HK-2 (cell line): ENCODE results near the gene HSD3B7.
A peak's percentile ranks its signal among the peaks of the same experiment; 100 is the strongest.

Source experiments
- DNase-seq: peaks from one replicate; pipeline ENCODE4 v3.0.0-alpha.2; 2018; ENCODE audit not compliant: unreplicated experiment

The HSD3B7 gene

DNA sequence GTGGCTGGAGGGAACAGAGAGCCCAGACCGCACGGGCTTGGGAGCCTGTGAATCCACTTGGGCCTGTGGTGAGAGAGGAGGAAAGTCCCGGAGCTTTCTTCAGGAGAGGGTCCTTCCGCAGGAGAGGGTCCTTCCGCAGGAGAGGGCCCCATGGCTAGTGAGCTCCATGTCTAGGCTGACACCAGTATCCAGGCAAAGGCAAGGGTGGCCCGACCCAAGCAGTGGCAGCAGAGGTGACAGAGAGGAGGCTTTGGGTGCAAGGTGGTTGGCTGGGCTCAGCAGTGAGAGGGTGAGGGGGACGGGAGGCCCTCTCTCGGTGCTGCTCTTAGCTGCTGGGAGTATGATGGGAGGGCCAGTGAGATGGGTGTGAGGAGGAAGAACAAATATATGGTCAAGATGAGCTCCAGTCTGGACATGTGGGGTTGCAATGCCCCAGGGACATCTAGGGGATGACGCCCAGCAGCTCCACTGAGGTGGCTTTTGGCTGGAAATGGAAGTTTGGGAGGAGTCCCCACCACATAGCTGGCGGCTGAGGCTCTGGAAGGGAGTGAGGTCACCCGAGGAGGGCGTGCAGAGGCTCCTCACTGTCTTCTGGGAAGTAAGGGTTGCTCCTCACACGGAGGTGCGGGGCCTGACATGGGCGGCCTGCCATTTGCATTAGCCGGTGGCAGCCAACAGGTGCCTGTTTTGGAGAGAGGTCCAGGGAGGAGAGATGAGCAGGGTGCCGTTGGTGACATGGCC is 2.3 kb upstream of the HSD3B7 start:
- no peak for DNase-seq

DNA sequence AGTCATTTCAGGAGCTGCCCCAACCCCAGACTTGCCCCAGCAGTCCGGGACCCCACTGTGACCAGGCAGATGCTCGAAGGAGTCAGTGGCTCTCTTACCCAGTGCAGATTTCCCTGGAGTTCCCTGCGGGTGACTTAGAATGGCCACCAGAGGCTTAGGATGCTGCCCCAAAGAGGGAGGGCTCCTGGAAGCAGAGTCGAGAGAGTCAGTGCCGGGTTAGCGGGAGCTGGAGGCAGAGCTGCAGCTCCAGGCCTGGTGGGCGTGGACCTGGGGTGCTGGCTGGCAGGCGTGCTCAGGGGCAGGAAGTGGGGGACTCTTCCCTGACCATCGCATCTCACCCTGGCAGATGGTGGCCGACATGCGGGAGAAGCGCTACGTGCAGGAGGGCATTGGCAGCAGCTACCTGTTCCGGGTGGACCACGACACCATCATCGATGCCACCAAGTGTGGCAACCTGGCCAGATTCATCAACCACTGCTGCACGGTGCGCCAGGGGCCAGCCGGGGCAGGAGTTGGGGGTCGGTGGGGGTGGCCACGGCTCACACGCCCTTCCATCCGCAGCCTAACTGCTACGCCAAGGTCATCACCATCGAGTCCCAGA is 1.6 kb upstream of the HSD3B7 start:
- no peak for DNase-seq

DNA sequence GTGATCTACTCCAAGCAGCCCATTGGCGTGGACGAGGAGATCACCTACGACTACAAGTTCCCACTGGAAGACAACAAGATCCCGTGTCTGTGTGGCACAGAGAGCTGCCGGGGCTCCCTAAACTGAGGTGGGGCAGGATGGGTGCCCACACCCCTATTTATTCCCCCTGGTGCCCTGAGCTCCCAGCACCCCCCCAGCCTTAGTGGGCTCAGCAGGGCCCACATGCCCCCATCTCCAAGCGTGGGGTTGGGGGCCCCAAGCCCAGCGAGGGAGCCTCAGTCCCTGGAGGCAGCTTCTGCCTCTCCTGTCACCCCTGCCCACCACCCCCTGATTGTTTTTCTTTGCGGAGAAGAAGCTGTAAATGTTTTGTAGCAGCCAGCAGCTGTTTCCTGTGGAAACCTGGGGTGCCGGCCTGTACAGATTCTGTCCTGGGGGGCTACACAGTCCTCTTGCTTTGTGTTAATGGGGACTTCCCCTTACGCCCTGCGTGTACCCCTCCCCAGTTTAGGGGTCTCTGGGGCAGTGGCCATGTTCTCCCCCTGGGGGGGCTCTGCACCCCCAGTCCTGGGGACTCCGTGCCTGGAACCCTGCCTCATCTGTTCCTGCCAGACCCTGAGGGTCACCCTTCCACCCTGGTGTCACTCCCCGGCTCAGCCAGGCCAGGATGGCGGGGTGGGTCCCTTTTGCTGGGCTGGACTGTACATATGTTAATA is 953 bp upstream of the HSD3B7 start:
- DNase-seq = no peak

DNA sequence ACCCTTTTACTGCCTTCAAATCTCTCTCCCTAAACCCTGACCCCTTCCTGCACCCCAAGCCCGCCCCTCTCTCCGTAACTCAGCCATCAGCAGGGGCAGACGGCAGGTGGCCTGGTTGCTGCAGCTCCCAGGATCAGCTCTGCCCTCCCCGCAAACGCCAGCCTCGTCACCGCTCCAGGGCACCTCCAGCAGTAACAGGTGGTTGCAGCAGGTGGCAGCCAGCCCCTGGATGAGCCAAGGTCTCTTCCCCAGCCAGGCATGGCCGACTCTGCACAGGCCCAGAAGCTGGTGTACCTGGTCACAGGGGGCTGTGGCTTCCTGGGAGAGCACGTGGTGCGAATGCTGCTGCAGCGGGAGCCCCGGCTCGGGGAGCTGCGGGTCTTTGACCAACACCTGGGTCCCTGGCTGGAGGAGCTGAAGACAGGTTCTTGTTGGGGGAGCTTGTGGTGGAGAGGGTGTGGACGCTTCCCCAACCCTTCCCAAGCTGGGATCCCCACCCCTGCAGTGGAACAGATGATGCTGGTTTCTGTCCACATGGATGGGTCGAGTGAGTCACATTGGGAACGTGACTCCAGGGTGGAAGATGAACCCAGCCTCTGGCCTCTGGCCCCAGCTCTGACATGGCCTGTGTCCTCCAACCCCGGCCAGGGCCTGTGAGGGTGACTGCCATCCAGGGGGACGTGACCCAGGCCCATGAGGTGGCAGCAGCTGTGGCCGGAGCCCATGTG is 558 bp downstream of the HSD3B7 start:
- DNase-seq = peak; percentile 90

DNA sequence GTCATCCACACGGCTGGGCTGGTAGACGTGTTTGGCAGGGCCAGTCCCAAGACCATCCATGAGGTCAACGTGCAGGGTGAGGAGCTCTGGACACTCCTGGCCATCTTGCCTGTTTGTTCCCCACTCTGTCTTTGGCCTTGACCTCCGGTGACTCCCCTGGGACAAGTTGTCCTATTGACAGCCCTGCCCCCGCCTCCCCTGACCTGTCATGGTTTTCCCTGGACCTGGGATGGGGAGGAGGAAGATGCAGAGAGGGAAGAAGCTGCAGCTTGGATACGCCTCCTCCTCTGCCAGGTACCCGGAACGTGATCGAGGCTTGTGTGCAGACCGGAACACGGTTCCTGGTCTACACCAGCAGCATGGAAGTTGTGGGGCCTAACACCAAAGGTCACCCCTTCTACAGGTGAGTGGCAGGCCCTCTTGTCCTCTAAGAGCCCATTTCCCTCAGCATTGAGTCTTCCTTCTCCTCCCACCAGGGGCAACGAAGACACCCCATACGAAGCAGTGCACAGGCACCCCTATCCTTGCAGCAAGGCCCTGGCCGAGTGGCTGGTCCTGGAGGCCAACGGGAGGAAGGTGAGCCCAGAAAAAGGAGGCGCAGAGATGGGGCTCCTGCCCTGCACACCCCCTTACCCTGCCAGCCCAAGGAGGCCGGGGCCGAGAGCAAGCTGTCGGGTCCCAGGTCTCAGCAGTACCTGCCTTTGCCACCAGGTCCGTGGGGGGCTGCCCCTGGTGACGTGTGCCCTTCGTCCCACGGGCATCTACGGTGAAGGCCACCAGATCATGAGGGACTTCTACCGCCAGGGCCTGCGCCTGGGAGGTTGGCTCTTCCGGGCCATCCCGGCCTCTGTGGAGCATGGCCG is 1.4 kb downstream of the HSD3B7 start:
- no peak for DNase-seq

GRCh38 chr16:30987581-30988190 is 2.7 kb downstream of the HSD3B7 start:
- DNase-seq = no peak

DNA sequence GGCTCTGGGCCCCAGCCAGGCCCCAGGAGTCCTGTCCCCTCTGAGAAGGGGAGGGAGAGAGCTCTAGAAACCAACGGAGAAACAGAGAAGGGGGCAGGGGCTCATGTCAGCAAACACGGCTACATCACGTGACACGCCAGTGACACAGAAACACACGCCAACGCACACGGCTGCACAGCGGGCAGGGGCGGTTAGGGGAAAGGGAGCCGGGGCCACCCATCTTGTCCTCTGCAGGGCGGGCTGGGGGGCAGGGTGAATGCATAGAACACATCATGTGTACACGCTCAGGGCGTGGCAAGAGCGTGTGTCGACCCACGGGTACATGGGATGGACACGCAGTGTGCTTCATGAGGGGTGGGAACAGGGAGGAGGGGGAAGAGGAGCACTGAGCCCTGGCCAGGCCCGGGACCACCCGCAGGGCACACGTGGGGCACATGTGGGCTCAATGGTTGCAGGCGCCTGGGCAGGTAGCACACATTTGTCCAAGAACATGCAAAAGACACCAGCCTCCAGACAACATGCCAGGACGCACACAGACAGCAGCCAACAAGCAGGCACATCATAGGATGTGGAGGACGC is 4.6 kb downstream of the HSD3B7 start:
- no peak for DNase-seq

DNA sequence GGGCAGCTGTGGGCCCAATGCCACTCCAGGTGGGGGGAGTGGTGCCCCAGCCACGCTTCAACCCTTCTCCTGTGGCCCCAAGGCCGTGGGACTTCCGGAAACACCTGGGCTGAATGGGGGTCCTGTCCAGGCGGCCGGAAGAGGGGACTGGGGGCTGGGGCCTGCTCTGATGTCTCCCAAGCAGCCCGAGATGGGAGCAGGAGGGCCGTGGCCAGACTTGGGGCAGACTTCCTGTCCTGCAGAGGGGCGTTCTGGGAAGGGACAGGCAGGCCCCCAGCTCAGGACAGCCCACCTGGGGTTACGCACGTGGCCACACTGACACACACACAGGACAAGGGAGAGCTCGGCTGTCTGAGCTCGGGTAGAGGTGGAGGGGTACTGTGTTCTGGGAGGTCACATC is 5.1 kb downstream of the HSD3B7 start:
- DNase-seq = no peak

DNA sequence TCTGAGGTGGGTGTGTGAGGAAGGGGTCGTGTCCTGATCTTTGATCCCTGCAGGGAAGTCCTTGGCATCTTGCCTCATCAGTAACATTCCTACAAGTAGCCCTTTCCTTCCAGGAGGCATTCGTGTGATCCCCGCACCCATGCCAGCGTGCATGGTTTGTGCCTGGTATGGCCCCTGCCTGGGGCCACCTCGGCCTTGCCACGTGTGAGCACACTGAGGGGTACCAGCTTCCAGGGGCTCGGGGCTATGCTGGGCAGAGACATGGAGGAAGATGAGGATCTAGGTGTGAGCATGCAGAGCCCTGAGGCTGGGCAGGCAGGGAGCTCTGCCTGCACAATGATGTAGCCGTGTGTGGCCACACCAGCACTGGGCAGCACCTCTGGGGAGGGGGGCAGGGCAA is 6.0 kb downstream of the HSD3B7 start:
- DNase-seq = no peak

DNA sequence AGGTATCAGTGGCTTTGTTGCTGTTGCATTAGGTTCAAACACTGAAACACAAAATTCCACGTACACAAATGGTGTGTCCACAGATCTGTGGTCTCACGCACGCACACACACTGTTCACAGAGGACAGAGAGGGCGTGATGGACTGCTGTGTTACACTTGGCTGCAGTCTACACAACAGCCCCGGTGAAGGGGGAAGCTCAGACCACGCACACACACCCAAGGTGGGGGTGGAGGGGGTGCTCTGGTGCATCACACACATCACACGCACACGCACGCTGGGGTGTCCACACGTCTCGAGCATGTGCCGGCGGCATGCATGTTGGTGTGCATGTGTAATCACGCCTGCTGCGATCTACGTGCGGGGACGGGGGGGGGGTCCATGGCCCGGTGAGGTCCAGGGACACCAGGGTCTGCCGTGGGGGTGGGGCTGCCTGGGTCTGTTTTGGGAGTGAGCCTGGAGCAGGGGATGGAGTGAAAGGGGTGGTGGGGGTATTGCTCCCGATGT is 7.3 kb downstream of the HSD3B7 start:
- DNase-seq = no peak

DNA sequence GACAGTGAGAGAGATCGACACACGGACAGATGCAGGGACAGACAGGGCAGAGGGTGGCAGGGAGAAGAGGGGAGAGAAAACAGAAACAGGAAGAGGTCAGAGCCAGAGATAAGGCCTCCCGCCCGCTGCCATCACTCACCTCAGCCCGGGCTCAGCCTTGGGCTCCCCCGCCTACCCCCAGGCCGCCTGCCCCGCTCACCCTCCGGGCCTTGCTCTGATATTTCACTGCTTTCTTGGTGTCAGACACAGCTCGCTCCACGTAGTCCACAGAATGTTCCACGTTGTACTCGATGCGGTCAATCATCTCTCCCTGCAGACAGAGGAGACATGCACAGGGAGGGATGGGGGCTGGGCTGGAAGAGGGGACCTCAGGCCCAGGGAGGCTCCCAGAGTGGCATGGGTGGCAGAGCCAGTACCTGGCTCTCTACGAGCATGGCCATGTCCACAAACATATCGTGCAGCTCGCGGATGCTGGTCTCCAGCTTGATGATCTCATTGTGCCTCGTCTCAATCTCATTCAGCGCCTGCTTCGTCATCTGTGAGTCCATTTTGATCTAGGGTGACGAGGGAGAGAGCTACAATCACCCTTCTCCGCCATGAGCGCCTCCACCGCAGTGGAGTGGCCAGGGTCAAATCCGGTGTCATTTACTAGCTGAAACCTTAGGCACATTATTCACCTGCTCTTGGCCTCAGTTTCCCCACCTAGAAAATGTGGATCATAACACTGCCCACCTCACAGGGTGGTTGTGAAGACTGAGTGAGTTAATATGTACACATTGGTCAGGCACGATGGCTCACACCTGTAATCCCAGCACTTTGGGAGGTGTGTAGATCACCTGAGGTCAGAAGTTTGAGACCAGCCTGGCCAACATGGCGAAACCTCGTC is 8.2 kb downstream of the HSD3B7 start:
- no peak for DNase-seq

DNA sequence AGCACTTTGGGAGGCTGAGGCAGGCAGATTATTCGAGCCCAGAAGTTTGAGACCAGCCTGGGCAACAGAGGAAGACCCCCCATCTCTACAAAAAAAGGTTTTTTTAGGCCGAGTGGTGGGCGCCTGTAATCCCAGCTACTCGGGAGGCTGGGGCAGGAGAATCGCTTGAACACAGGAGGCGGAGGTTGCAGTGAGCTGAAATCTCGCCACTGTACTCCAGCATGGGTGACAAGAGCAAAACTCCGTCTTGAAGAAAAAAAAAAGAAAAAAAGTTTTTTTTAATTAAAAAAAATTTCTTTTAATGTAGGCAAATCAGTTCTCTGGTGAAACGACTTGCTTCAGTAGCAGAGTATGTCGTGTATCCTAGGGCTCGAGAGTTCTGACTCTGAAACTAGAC is 10.9 kb downstream of the HSD3B7 start:
- DNase-seq = no peak

DNA sequence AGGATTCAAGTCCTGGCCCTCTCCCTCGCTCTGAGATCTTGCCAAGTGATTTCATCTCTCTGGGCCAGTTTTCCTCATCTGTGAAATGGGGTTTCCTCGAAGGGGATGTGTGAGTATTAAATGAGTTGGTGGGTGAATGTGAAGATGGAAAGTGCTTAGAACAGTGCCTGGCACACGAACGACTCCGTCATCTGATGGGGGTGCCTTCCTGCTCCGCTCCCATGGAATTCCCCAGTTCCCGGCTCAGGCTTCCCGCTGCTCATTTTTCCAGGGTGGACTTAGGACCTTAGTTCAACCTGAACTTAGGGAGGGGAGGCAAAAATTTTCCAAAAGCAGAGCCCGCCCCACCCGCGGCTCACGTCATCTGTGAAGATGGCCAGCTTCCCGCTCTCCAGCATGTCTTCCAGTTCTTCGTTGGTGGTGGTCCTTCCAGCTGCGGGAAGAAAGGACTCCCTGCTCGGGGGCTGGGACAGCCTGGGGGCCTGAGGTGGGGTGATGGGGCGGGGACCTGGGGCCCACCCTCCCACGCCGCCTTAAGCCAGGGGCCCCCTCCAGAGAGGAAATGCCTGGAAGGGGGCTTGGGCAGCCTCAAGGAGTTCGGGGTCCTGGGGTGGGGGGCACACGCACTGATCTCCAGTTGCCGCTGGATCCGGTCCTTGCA is 11.4 kb downstream of the HSD3B7 start:
- peak; percentile 62 for DNase-seq

- DNase-seq = peak; percentile 98
These were observed 12.1 kb downstream of the HSD3B7 start for GRCh38 chr16:30996985-30997724.

- peak; percentile 87 for DNase-seq
These were observed 13.0 kb downstream of the HSD3B7 start for GRCh38 chr16:30997725-30998711.

- DNase-seq = no peak
These were observed 14.1 kb downstream of the HSD3B7 start for GRCh38 chr16:30998852-30999761.
